GM12864 (cell line): ENCODE data around the gene COL10A1.

Source experiments
- DNase-seq: peaks from one replicate; pipeline ENCODE4 v3.0.0-alpha.2; 2011; ENCODE audit warnings: low read depth
- H3K4me3 ChIP-seq: 2 replicates; pipeline ENCODE4 v1.5.1; 2011; ENCODE audit warnings: mild to moderate bottlenecking, low read depth, low read length, control low read depth
- TF ChIP-seq, protein P1 (sequence below): IDR thresholded peaks from 2 replicates; pipeline ENCODE4 v1.5.1; 2011; ENCODE audit warnings: low read depth, mild to moderate bottlenecking, moderate library complexity, low read length, control low read depth, inconsistent platforms; ENCODE audit errors: missing control alignments

The COL10A1 gene

DNA sequence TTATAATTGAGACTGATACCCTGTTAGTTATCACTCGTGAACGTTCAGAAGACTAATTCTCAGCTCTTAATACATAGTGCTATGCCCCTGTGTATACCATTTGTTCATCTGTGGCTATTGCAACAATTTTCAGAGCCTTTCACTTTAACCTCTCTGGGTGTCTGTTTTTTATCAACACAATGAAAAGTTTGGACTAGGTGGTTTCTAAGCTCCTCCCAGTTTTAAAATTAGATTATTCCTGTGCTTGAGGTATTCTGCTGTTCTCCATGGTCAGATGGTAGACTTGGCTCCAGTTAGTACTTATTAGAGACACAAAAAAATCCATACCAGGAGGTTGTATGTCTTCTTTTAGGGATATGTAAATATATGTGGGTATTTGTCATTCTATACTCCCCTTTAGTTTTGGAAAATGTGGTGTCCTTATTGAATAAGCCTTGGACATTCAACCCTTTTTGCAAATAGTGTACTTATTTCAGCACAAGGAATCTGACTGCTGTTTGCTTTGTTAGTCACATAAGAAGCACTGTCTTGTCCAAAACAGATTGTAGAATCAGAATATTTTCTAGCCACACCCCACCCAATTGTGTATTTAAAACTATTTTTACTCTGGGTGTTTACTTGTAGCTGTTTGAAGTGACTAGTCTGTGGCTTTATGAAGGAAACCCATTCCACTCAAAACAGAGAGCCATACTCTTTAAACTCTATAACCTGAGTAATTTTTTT, 2.0 kb upstream of the COL10A1 start:
- no peak for DNase-seq
- TF ChIP-seq, protein P1, sequence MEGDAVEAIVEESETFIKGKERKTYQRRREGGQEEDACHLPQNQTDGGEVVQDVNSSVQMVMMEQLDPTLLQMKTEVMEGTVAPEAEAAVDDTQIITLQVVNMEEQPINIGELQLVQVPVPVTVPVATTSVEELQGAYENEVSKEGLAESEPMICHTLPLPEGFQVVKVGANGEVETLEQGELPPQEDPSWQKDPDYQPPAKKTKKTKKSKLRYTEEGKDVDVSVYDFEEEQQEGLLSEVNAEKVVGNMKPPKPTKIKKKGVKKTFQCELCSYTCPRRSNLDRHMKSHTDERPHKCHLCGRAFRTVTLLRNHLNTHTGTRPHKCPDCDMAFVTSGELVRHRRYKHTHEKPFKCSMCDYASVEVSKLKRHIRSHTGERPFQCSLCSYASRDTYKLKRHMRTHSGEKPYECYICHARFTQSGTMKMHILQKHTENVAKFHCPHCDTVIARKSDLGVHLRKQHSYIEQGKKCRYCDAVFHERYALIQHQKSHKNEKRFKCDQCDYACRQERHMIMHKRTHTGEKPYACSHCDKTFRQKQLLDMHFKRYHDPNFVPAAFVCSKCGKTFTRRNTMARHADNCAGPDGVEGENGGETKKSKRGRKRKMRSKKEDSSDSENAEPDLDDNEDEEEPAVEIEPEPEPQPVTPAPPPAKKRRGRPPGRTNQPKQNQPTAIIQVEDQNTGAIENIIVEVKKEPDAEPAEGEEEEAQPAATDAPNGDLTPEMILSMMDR, result no peak
- no peak overlapping the region for H3K4me3 ChIP-seq

DNA sequence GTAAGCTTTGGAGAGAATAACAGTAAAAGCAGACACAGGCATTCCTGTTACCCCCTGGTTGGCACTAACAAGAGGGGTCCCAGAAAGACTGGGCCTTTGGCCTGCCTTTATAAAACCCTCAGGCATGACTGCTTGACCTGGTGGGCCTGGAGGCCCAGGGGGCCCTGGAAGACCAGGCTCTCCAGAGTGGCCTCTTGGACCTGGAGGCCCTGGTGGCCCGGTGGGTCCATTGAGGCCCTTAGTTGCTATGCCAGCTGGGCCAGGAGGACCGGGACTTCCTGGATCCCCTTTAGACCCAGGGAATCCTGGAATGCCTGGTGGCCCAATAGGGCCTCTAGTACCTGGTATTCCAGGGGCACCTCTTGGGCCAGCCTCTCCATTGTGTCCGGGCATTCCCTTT, 5.5 kb downstream of the COL10A1 start:
- DNase-seq, result no peak
- TF ChIP-seq, protein P1, result no peak
- H3K4me3 ChIP-seq, result no peak overlapping the region

DNA sequence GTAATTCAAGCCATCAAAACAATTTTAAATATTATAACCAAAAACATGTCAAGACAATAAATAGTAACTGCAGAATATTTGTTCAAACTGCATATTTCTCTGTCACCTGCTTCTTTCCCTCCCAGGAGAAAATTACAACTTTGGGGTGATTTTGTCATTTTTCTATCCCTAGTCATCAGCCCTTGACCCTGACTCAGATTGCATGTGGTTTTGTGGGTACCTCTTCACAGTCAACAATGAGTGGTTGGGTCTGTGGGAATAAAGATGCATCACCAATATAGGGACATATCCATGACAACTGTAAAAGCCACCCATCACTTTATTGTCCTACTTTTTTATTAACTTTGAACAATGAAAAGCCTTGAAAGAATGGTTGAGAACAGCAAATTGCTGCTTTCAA, 7.3 kb downstream of the COL10A1 start:
- TF ChIP-seq, protein P1, result no peak
- no peak for DNase-seq
- no peak overlapping the region for H3K4me3 ChIP-seq

DNA sequence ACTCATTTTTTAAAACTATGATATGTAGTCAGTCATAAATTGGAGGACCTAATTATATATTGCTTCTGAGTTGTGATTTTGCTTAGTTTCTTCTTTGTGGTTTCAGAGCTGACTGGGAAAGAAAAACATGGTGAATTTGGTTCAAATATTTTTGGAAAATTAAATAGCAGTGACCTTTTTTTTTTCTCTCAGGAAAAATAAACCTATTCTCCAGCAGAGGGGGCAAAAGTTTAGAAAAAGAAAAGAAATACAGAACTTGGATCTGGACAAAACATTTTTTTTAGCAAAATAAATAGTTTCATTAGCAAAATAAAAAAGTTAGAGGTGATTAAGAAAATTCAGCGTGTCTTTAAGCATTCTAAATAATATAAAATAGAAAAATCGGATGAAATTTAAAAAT, 10.2 kb downstream of the COL10A1 start:
- no peak for DNase-seq
- no peak overlapping the region for H3K4me3 ChIP-seq
- TF ChIP-seq, protein P1, result peak; percentile 1

DNA sequence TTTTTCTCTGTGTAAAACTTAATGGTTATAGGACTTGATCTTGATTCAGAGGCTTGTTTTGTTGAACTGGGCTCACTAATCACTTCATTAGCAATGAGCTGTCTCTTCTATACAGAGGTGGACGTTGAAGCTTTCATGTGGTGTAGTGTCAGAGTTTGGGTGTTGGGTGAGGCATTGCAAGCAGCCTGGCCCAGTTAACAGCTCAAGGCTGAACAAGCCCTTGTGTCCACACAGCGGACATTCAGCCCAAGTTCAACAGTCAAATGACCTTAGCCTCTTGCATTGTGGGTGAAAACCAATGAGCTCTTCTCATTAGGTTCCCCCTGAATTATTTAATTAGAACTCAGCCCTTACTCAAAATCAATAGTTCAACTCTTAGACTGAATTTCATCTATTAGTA, 12.5 kb downstream of the COL10A1 start:
- no peak for DNase-seq
- TF ChIP-seq, protein P1, result no peak
- no peak overlapping the region for H3K4me3 ChIP-seq

DNA sequence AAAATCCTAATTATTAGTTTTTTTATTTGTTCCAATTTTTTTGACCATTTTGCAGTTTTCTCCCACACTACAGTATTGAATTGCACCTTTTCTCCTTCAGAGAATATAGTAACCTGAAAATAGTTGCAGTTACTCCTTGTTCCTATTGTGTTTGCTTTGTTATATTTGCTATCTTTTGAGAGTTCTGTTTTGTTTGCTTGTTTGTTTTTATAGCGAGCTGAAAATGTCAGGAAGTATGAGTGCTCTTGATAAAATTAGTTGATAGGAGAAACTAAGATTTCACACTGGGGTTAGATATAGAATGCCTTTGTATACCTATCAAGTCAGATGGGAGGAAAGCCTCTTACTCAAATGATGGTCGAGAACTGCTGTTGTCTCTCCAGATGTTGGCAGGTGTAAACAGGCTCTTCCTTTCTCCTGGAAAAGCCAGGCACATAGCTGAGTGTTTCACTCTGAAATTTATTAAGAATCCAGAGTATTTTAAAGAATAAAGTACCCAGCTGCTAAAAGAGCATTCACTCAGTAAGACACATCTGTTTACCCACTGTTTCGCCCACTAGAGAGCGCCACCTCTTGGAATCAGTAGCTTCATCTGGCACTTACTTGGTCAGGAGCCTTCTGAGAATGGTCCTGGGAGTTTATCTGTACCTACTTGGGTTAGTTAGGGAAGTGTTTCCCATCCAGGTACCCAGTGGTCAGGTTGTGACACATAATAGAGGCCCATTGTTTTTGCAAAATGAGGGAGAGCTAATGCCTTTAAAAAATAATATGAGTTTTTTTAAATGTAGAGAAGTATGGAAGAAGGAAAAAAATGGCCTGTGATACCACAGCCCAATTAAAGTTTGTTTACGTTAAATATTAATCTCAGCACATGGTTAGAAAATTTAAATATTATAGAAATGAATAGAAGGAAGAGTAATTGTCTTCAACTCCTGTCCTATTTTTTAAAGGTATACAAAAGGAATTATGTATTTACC, 14.1 kb downstream of the COL10A1 start:
- no peak overlapping the region for H3K4me3 ChIP-seq
- no peak for DNase-seq
- TF ChIP-seq, protein P1, result peak; percentile 71
